HG03095 (cell line): ENCODE measurements around the gene RPS3.
"Not testable (repeated sequence)": the region's sequence is repeated elsewhere in the genome, so short reads cannot be mapped to it uniquely, and the experiment has no call there.

Experiments
- ATAC-seq: cut with Tn5 transposase; IDR thresholded peaks from one replicate; pipeline ENCODE4 v1.9.1; 2021; ENCODE audit warnings: moderate library complexity; ENCODE audit not compliant: unreplicated experiment

Gene RPS3

GRCh38 chr11:75399344-75400145 is at the start of gene RPS3:
Gene RPS3, plus strand, starts transcription at chr11:75399518. Its CDS starts 30 bp downstream, at chr11:75399548.
- peak; percentile 92 for ATAC-seq

- no peak for ATAC-seq
Measured at GRCh38 chr11:75349521-75350116, 49.7 kb upstream of the RPS3 start.

- no peak for ATAC-seq
Measured at GRCh38 chr11:75350122-75350742, 49.1 kb upstream of the RPS3 start.

- ATAC-seq: no peak
Measured at GRCh38 chr11:75350743-75351540, 48.4 kb upstream of the RPS3 start.

DNA sequence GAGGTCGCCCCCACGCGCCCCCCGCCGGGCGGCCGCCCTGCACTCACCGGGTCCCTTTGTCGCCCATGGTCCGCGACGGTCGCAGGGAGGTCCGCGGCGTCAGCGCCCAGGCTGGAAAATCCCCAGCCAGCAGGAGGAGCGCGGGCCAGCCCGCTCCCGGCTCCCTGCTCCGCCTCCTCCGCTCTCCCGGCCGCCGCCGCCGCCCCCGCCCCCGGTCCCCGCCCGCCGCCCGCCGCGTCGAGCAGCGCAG is 47.9 kb upstream of the RPS3 start, which contains the start of gene ARRB1:
Gene ARRB1 (minus strand): TSS at position 121 of the 250 bp plus-strand sequence. CDS start 54 bp downstream, at position 67.
- no peak for ATAC-seq

- ATAC-seq: no peak
Measured at GRCh38 chr11:75351791-75352587, 47.3 kb upstream of the RPS3 start.

DNA sequence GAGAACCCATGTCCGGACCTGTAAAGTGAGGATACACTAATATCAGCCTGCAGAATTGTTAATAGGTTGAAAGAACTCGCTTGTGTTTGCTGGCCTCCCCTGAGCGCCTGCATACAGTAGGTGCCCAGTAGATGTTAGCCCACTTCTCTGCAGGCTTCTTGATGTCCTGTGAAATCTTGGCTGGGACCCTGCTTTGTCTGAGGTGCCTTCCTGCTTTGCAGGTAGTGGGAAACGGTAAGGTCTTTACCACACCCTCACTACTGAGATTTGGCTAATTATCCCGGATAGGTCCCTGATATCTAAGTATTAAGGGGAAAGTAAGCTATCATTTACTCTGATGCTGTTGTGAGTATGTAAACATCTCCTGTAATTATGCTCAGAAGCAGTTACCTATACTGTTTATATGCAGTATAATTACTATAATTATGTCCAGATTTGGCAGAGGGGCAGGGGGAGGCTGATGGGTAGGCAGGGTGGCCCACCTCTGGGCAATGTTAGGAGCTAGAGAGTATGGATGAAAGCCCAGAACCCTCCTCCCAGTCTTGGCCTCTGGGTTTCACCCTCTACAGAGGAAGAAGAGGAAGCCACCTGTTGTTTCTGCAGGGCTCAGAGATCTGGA is 46.6 kb upstream of the RPS3 start:
- ATAC-seq: no peak

DNA sequence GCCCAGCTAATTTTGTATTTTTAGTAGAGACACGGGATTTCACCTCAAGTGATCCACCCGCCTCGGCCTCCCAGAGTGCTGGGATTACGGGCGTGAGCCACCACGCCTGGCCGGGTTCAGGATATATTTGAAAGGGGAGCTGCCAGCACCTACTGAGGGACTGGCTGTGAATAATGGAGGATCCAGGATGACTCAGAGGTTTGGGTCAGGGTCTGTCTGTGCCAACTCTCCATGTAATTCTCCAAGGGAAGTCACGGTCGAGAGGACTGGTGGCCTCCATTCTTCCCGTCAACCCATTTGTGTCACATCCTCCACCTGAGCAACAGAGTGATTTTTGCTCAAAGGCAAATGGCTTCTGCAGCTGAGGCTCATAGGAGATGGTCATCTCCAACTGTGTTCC is 44.3 kb upstream of the RPS3 start:
- ATAC-seq: no peak

- no peak for ATAC-seq
Measured at GRCh38 chr11:75356613-75357012, 42.7 kb upstream of the RPS3 start.

GRCh38 chr11:75362285-75362684 is 37.0 kb upstream of the RPS3 start:
- ATAC-seq: not testable (repeated sequence)

- no peak for ATAC-seq
Measured at GRCh38 chr11:75365711-75366181, 33.6 kb upstream of the RPS3 start.

- ATAC-seq: not testable (repeated sequence)
Measured at GRCh38 chr11:75366826-75367225, 32.5 kb upstream of the RPS3 start.

DNA sequence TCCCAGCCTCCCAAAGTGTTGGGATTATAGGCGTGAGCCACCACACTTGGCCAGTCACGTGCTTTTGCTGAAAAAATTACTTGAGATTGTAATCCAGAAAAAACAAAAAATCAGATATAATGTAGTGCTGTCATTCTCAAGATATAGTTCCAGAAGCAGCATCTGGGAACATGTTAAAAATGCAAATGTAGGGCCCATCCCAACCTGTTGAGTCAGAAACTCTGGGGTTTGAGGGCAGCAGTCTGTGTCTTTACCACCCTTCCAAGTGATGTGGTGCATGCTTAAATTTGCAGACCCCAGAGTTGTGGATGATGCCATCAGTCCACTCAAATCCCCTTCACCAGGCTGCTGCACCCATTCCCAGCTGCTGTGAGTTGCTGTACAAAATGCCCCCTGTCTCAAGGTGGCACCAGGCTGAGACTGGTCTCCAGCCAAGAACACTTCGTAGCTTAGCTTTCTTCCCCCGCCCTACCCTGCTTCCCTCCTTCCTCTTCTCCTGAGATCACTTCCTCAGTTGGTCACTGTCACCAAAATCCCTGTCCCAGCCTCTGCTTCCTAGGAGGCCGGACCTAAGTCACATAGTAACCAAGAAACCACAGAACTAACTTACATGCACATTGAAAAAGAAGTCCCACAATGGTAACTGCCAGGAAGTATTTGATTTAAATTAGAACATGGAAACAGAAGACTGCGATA is 29.6 kb upstream of the RPS3 start:
- no peak for ATAC-seq

DNA sequence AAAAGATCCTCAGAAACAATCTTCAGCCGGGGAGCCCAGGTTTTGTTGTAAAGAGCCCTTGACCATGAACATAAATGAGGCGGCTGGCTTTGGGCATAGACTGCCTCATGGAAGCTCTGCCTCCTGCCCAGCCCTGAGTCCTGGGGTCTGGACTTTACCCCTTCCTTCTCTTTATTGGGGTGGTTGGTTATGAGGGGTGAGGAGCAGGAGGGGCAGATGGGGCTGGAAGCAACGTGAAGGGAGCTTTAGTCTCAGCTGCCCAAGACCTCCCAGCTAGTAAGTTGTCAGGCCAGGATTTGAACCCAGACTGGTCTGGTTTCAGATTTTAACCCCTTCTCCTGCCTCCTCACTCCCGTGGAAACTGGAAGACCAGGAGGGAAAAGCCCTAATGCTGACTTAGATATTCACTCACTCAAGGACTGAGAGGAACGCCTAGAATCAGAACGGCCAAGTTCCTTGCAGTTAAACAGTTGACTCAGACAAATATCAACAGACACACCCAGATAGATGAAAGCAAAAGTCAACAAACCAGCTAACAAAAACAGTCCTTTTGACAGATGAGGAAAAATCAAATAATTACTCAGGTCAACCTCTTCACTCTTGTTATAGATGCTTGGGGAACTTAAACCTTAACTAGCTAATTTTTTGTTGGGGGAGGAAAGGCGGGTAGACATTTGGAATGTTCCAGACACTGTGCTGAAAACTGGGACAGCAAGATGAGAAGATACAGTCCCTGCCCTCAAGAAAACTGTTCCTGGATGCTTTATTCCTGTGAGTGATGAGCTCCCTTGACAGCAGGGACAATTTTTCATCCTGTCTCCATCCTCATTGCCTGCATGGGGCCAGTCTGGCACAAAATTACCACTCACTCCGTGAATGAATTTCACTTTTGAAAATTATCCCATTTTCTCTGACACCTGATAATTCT is 27.1 kb upstream of the RPS3 start:
- no peak for ATAC-seq

DNA sequence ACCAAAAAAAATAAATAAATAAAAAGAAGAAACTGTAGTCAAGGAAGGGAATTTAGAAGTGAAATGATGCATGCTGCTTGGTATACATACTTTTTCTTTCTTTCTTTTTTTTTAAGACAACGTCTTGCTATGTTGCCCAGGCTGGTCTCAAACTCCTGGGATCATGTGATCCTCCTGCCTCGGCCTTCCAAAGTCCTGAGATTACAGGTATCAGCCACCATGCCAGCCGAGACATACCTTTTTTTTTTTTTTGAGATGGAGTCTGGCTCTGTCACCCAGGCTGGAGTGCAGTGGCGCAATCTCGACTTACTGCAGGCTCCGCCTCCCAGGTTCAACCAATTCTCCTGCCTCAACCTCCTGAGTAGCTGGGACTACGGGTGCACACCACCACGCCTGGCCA is 26.1 kb upstream of the RPS3 start:
- ATAC-seq: no peak

DNA sequence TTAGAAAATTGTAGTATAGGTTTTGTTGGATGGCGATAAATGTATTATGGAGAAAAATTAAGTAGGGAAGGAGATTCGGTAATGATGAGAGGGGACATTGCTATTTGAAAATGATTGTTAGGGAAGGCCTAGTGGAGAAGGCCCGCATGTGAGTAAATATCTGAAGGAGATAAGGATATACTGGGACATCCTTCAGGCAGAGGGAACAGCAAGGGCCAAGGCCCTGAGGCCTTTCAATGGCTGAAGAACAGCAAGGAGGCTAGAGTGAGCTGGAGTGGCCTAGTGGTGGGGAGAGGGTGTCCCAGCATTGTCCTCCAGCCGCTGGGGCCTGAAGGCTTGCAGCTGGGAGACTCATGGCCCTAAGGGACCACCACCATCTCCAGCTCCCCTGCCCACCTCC is 24.7 kb upstream of the RPS3 start:
- no peak for ATAC-seq

DNA sequence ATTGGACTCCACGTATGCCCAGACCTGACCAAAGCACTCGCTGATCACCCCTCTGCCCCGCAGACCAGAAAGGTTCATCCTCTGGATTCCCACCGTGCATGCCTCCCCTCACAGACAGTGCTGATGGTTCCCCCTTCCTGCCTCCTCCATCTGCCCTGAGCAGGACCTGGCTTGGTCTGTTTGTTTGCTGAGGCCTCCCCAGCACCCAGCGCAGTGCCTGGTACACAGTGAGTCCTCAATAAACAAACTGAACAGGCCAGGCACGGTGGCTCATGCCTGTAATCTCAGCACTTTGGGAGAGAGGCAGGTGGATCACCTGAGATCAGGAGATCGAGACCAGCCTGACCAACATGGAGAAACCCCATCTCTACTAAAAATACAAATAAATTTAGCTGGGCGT is 23.7 kb upstream of the RPS3 start:
- no peak for ATAC-seq

DNA sequence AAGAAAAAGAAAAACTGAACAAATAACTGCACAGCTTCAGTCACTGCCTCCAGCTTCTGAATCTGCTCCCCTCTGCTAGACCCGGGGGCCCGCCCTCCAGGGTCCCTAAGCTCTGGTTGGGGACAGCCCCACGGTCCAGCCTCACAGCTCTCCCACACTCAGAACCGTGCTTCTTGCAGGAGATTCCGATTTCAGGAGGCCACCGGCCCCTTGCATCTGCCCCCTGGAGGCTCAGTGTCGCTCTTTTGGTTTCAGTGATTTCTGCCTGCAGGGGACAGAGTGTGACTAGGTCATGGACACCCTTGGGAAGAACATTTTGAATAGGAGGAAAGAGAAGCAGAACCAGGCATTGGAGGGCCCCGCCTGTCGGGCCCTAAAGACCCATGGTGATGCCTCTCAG is 23.1 kb upstream of the RPS3 start:
- ATAC-seq: no peak
